ENCODE measurements around the gene ZNF3. TPM values are rescaled to one million over a fixed set of nuclear protein-coding genes. Genes with fewer than 3 reads are reported as not detected.

Gene ZNF3
- total and polyA plus RNA-seq, 9 of the 15 experiments (the other 6 are each of a cell fraction or from before 2014, with no cell fraction given): 30.0 to 64.9 (median 51.5) TPM

DNA sequence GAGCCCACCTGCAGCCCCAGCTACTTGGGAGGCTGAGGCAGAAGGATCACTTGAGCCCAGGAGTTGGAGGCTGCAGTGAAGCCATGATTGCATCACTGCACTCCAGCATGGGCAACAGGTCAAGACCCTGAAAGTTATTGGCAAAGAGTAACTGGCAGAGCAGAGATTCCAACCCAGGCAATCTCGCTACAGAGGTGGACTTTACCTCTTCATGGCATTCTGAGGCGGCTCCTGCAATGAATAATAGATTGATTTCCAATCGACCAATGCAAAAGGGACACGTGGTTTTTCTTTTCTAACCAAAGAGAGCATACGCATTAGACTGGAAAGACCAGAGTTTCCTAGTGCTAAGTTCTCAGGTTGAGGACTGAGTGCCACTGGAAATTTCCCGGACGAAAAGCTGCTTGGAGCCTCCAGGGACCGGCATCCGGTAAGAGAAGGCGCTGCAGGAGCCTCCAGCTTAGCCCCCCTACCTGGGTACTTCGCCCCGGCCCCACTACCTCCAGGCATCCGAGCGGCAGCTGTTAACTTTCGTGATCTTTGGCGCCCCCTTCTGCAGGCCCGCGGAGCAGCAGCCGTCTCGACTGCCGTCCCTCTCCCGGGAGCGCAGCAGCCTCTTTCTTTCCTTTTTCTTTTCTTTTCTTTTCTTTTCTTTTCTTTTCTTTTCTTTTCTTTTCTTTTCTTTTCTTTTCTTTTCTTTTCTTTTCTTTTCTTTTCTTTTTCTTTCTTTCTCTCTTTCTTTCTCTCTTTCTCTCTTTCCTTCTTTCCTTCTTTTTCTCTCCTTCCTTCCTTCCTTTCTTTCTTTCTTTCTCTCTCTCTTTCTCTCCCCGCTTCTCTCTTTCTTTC is 49.3 kb upstream of the ZNF3 start (continued):
- TF ChIP-seq BRD4 (IDR thresholded peaks at IDR 0.05): no peak
- TF ChIP-seq RHOXF2B (CRISPR knock-in tag; conservative IDR thresholded peaks at IDR 0.05): no peak
- TF ChIP-seq LEF1 (IDR thresholded peaks at IDR 0.05): no peak
- TF ChIP-seq RBM25 (IDR thresholded peaks at IDR 0.05; ENCODE audit: low read depth, low read length, severe bottlenecking): peak; percentile 14
- 0 out of 2 replicates have a peak, but pooled peaks have one; percentile 15 for TF ChIP-seq NFXL1 (CRISPR knock-in tag; IDR thresholded peaks at IDR 0.05)
- TF ChIP-seq PTBP1 (IDR thresholded peaks at IDR 0.05; ENCODE audit: low read depth, low read length): 0 out of 2 replicates have a peak, but pooled peaks have one; percentile 47
- no peak for TF ChIP-seq ZNF175 (CRISPR knock-in tag; IDR thresholded peaks at IDR 0.05; ENCODE audit: low read depth)
- no peak for TF ChIP-seq KDM2B (CRISPR knock-in tag; IDR thresholded peaks at IDR 0.05)
- TF ChIP-seq, protein P1, sequence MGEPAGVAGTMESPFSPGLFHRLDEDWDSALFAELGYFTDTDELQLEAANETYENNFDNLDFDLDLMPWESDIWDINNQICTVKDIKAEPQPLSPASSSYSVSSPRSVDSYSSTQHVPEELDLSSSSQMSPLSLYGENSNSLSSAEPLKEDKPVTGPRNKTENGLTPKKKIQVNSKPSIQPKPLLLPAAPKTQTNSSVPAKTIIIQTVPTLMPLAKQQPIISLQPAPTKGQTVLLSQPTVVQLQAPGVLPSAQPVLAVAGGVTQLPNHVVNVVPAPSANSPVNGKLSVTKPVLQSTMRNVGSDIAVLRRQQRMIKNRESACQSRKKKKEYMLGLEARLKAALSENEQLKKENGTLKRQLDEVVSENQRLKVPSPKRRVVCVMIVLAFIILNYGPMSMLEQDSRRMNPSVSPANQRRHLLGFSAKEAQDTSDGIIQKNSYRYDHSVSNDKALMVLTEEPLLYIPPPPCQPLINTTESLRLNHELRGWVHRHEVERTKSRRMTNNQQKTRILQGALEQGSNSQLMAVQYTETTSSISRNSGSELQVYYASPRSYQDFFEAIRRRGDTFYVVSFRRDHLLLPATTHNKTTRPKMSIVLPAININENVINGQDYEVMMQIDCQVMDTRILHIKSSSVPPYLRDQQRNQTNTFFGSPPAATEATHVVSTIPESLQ (CRISPR knock-in tag; IDR thresholded peaks at IDR 0.05): no peak
- TF ChIP-seq, protein P2, sequence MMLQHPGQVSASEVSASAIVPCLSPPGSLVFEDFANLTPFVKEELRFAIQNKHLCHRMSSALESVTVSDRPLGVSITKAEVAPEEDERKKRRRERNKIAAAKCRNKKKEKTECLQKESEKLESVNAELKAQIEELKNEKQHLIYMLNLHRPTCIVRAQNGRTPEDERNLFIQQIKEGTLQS (IDR thresholded peaks at IDR 0.05): peak; percentile 90
- TF ChIP-seq, protein P2 (CRISPR knock-in tag; conservative IDR thresholded peaks at IDR 0.05): peak; percentile 62; the same call in 1 of the 2 replicates
- TF ChIP-seq KLF16 (IDR thresholded peaks at IDR 0.05): peak; percentile 46; the same call in 1 of the 2 replicates
- TF ChIP-seq HDAC1 (IDR thresholded peaks at IDR 0.05): peak in 1 of 2 experiments; percentile 61; a peak in 1 of 4 replicates
- TF ChIP-seq CEBPG (CRISPR knock-in tag; IDR thresholded peaks at IDR 0.05): peak; percentile 88
- peak in 1 of 2 experiments; percentile 81; a peak in 2 of 4 replicates for TF ChIP-seq CEBPG (tag; conservative IDR thresholded peaks at IDR 0.05 in 1 of 2, IDR thresholded peaks at IDR 0.05 in 1 of 2)
- peak; percentile 56 for TF ChIP-seq DPF2 (IDR thresholded peaks at IDR 0.05)
- TF ChIP-seq ZNF830 (CRISPR knock-in tag; IDR thresholded peaks at IDR 0.05): no peak
- TF ChIP-seq CREBBP (IDR thresholded peaks at IDR 0.05; ENCODE audit: low read depth, low read length): no peak
- TF ChIP-seq, protein P3, sequence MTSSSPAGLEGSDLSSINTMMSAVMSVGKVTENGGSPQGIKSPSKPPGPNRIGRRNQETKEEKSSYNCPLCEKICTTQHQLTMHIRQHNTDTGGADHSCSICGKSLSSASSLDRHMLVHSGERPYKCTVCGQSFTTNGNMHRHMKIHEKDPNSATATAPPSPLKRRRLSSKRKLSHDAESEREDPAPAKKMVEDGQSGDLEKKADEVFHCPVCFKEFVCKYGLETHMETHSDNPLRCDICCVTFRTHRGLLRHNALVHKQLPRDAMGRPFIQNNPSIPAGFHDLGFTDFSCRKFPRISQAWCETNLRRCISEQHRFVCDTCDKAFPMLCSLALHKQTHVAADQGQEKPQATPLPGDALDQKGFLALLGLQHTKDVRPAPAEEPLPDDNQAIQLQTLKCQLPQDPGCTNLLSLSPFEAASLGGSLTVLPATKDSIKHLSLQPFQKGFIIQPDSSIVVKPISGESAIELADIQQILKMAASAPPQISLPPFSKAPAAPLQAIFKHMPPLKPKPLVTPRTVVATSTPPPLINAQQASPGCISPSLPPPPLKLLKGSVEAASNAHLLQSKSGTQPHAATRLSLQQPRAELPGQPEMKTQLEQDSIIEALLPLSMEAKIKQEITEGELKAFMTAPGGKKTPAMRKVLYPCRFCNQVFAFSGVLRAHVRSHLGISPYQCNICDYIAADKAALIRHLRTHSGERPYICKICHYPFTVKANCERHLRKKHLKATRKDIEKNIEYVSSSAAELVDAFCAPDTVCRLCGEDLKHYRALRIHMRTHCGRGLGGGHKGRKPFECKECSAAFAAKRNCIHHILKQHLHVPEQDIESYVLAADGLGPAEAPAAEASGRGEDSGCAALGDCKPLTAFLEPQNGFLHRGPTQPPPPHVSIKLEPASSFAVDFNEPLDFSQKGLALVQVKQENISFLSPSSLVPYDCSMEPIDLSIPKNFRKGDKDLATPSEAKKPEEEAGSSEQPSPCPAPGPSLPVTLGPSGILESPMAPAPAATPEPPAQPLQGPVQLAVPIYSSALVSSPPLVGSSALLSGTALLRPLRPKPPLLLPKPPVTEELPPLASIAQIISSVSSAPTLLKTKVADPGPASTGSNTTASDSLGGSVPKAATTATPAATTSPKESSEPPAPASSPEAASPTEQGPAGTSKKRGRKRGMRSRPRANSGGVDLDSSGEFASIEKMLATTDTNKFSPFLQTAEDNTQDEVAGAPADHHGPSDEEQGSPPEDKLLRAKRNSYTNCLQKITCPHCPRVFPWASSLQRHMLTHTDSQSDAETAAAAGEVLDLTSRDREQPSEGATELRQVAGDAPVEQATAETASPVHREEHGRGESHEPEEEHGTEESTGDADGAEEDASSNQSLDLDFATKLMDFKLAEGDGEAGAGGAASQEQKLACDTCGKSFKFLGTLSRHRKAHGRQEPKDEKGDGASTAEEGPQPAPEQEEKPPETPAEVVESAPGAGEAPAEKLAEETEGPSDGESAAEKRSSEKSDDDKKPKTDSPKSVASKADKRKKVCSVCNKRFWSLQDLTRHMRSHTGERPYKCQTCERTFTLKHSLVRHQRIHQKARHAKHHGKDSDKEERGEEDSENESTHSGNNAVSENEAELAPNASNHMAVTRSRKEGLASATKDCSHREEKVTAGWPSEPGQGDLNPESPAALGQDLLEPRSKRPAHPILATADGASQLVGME (CRISPR knock-in tag; IDR thresholded peaks at IDR 0.05): no peak
- TF ChIP-seq MCM5 (IDR thresholded peaks at IDR 0.05; ENCODE audit: low read depth): no peak
- TF ChIP-seq ZNF239 (CRISPR knock-in tag; IDR thresholded peaks at IDR 0.05): no peak
